Measurements from ENCODE around the gene SRGAP2. TPM values are rescaled to one million over a fixed set of nuclear protein-coding genes. Genes with fewer than 3 reads are reported as not detected.
"Not testable (repeated sequence)": the region's sequence is repeated elsewhere in the genome, so short reads cannot be mapped to it uniquely, and the experiment has no call there.

SRGAP2 gene
- total and polyA plus RNA-seq, 7 donors, result 1.6 to 60.4 (median 27.8) TPM

DNA sequence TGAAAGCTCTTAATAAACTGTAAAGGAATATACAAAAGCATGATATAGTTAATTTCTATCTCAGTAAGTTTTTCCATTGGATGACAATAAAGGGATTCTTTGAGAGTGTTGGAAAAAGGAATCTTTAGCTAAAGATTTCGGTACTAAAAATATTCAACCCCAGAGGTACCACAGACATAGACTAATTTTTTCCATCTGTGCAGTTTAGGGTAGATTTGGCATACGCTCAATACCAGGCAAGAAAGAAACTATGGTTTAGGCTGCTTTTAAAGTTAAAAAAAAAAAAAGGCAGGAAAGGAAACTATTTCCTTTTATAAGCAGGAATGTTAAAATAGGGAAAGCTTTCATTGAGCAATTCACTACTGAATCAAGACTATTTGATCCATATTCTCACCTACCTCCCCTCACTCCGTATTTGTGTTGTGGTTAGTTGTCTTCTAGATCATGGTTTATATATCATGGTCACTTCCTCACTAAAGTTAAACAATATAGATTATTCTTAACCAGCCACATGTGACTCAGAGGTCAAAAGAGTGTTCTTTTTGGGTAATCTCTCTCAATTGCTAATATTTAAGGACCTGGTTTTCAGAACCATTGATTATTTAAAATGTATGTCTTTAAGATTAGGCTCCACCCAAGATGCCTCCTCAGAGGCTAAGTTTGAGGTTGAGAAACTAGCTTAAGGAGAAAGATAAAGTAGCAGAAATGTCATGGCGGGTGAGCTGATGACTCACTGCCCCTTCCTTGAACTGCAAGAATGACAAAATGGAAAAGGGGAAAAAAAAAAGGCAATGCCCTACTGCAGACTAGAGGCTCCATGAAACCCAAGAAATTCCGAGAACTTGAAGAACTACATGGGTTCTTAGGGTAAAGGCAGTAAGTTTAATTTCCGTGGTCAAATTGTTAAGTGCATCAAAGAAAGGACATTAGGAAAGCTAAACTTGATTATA lies 20.7 kb upstream of the SRGAP2 start:
- H3K4me1 ChIP-seq; intact Hi-C loops (cut with DNase I); DNase-seq; H3K4me3 ChIP-seq; H3K27me3 ChIP-seq; H3K27ac ChIP-seq; H3K9me3 ChIP-seq; H3K36me3 ChIP-seq: not testable (repeated sequence)
- WGBS, 2 donors, result 88 to 91% methylated on average over 4 of the region's 6 CpGs

DNA sequence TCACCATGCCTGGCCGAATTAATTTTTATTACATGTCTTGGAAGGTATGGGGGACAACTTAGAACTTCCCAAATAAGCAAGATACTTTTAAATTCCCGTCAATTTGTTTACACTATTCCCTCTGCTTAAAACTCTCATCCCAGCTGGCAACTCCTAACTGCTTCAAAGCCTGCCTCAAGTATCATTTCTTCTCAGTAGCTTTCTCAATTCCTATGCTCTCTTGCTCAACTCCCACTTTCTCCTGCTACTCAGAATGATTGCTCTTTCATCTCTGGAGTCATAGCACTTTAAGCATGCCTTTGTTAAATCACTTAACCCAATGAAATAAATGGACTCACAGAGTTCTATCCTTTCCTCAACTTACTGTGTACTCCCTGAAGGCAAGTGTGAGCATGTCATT lies 19.6 kb upstream of the SRGAP2 start:
- intact Hi-C loops (cut with DNase I); H3K9me3 ChIP-seq; H3K4me3 ChIP-seq; H3K27ac ChIP-seq; DNase-seq; H3K27me3 ChIP-seq; H3K36me3 ChIP-seq; H3K4me1 ChIP-seq: not testable (repeated sequence)
- 46 to 89% methylated on average over 1 of the region's 2 CpGs for WGBS, 2 donors

DNA sequence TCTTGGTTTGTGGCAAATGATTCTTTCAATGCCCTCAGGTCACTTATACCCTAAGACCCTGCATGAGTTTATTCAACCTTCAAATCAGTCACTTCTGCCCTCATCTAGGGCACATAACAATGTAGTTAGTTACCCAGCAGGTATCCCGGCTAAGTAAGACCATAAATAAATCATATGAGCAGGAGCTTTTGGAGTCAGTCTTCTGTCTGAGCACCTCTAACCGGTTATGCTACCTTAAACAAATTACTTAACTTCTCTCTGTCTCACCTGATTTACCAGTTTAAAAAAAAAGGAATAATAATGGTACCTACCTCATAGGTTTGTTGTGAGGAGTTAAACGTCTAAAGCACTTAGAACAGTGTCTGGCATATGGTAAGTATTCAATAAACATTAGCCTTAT lies 17.6 kb upstream of the SRGAP2 start:
- intact Hi-C loops (cut with DNase I); H3K27me3 ChIP-seq; H3K4me1 ChIP-seq; H3K27ac ChIP-seq; H3K9me3 ChIP-seq; H3K4me3 ChIP-seq; DNase-seq; H3K36me3 ChIP-seq: not testable (repeated sequence)
- WGBS, 2 donors, result no CpG with 5 or more reads among the region's 3 CpGs

DNA sequence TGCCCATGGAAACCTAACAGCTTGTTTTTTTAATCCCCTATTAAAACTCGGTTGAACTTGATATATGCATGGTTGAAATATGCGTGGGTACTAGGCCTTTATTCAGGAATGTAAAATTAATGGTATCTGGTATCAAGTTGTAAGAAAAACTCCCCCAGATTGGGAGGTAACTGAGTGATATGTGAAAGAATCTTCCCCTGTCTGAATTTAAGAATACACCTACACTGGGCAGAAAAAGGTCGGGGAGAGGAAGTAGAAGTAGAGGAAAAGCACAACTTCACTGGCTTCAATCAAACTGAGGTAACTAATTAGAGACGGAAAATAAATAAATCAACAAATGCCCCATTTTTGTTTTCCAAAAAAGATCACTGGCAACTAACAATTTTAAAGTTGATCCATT lies 16.5 kb upstream of the SRGAP2 start:
- H3K27me3 ChIP-seq; H3K9me3 ChIP-seq; H3K4me3 ChIP-seq; H3K36me3 ChIP-seq; intact Hi-C loops (cut with DNase I); DNase-seq; H3K27ac ChIP-seq; H3K4me1 ChIP-seq: not testable (repeated sequence)
- 83 to 91% methylated on average over 2 of the region's 4 CpGs for WGBS, 2 donors

DNA sequence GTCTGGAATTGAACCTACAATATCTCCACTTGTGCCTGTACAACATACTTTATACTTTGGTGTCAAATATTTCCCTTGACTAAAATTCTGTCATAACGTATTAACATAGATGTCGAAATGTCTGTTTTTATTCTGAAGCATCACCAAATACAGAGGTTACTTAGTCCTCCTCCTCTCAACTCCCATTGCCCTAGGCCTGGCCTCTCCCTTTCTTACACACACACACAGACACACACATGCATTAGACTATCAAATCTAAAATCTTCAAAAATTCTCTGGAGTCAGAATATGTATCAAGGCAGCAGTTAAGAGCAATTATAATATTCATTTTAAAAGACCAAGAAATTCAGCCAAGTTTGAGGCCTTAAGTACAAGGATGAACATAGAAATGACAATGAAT lies 8.2 kb upstream of the SRGAP2 start:
- H3K4me3 ChIP-seq; DNase-seq; H3K4me1 ChIP-seq; H3K36me3 ChIP-seq; H3K9me3 ChIP-seq; intact Hi-C loops (cut with DNase I); H3K27me3 ChIP-seq; H3K27ac ChIP-seq: not testable (repeated sequence)
- no CpG with 5 or more reads among the region's 2 CpGs for WGBS, 2 donors

DNA sequence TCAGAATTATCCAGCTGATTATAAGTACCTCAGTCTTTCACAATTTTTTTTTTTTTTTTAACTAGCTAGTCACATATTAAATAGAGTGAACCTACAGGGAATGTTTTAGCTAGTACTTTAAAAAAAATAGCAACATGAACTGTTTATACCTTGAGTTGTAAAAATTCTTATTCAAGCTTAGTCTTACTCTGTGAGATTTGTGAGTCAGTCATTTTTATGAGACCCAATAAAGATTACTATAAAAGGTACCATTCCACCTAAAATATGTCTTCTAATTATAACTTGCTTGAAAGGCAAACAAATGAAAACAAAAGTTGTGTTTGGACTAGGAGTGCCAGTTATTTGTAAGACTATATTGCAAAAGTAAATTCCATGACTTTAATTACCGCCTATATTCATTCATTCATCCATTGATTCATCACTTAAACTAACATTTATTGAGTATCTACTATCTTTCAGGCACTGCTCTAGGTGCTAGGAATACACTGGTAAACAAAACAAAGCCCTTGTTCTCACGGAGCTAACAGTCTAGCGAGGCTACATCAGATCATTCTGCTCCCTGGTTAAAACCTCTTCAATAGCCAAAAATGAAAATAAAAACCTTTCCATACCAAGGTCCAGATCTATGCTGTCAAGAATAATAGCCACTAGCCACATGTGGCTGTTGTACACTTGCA lies 6.5 kb upstream of the SRGAP2 start:
- H3K4me1 ChIP-seq; DNase-seq; H3K9me3 ChIP-seq; H3K4me3 ChIP-seq; H3K36me3 ChIP-seq; H3K27me3 ChIP-seq; H3K27ac ChIP-seq; intact Hi-C loops (cut with DNase I): not testable (repeated sequence)
- 28 to 70% methylated on average over 3 of the region's 3 CpGs for WGBS, 2 donors

DNA sequence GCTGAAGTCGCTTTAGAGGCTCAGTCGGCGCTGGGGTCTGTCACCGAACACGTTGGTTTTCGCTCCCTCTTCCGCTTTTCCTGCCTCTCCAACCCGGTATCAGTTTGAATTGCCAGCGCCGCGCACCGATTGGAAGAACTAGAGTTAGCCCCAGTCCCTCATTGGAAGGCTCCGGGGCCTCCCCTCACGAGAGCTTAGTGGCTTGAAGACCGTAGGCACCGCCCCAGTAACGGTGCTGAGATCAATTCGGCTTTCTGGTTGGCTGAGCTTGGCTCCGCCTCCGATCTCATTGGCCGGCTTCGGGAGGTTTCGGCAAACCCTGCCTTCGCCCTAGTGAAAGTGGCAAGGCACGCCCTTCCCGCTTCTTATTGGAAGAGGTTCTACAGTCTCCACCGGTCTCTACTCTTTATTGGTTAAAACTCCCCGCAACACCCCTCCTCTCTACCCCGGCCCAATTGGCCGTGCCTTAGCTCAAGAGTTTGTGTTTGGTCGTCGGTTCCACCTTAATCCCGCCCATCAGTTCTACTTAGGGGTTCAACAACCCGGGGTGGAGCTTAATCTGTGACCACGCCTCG lies 465 bp upstream of the SRGAP2 start, which contains the start of gene FAM72A:
FAM72A (minus strand) TSS at position 51 of the 575 bp plus-strand sequence. CDS start 814 bp downstream, outside the sequence.
- WGBS, 2 donors, result 0 to 1% methylated on average over 20 to 22 of the region's 36 CpGs

DNA sequence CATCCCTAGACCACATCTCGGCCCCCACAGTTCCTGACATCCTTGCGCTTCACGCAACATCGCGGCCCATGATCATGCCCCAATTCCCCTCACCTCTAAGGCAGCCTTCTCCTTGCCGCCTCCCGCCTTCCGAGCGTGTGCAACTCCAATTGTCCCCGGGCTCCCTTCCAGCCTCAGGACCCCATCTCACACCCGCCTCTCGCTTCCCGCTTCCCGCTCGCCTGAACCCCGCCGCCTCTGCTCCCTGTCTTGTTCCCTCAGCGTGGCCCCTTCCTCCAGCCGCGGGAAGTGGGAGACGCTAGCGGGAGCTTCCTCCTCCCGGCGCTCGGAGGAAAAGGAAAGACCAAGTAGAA lies 794 bp downstream of the SRGAP2 start:
- H3K9me3 ChIP-seq; H3K27me3 ChIP-seq; H3K4me1 ChIP-seq; intact Hi-C loops (cut with DNase I); H3K36me3 ChIP-seq: not testable (repeated sequence)
- 0% methylated on average over 3 to 5 of the region's 25 CpGs for WGBS, 2 donors
- peak overlapping the region; percentile 71 to 76 (median 73) for H3K27ac ChIP-seq
- peak overlapping the region; percentile 29 to 54 (median 42) for H3K4me3 ChIP-seq
- peak; percentile 57 for DNase-seq

More for the DNA sequence above, 465 bp upstream of the SRGAP2 start, which contains the start of gene FAM72A:
- H3K27me3 ChIP-seq; H3K4me1 ChIP-seq; H3K36me3 ChIP-seq; intact Hi-C loops (cut with DNase I); H3K9me3 ChIP-seq: not testable (repeated sequence)
- Histone ChIP-seq H3K4me3 (peak within 1 kb of the TSS; percentile 45 to 57 (median 55)), H3K27ac (peak within 1 kb of the TSS; percentile 88 to 90 (median 89))
- DNase-seq, result peak; percentile 99

DNA sequence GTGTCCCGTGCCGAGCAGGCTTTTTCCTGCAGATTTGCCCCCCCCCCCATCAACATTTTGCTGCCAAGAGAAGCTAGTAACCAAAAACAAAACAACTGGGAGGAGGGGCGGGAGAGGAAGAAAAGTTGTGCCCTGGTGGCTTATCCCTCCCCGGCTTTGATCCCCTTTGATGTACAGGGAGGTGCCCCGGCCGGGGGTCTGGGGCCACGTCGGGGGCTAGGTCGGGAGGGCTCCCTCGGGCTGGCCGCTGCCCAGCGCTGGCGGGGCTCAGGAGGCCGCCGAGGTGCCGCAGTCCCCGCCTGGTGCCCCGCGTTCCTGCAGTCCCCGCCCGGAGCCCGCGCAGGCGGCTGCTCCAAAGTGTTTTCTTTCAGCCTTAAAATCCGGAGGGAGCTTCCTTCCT lies 1.5 kb downstream of the SRGAP2 start:
- H3K36me3 ChIP-seq; H3K9me3 ChIP-seq; intact Hi-C loops (cut with DNase I); H3K4me1 ChIP-seq; H3K27me3 ChIP-seq: not testable (repeated sequence)
- WGBS, 2 donors, result 1% methylated on average over 24 to 25 of the region's 25 CpGs
- DNase-seq, result peak; percentile 62
- Histone ChIP-seq H3K4me3 (peak overlapping the region; percentile 28 to 52 (median 51)), H3K27ac (peak overlapping the region; percentile 69 to 76 (median 73))

DNA sequence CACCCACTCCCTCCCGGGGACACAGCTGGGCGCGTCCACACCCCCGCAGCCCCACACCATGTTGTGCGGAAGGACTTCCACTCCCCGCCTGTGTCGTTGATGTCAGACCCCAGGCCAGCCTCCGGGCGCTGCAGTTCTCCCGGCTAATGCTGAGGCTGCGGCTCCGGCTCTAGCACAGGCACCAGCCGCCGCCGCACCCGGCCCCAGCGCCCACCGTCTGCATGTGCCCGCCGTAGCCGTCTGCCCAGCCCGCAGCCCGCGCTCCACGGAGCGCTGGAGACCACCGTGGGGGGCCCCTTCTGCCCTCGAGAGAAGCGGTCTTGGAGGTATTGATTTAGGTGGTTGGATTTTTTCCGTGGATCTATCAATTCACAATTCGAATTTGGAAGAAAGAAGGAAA lies 2.2 kb downstream of the SRGAP2 start:
- H3K36me3 ChIP-seq; H3K9me3 ChIP-seq; intact Hi-C loops (cut with DNase I); H3K4me1 ChIP-seq; H3K27me3 ChIP-seq; DNase-seq: not testable (repeated sequence)
- Histone ChIP-seq H3K4me3 (peak overlapping the region; percentile 19 to 40 (median 30)), H3K27ac (peak overlapping the region in 1 of 4 donors; percentile 51)
- whole genome bisulfite sequencing, 2 donors, result 1 to 2% methylated on average over 19 to 20 of the region's 31 CpGs

DNA sequence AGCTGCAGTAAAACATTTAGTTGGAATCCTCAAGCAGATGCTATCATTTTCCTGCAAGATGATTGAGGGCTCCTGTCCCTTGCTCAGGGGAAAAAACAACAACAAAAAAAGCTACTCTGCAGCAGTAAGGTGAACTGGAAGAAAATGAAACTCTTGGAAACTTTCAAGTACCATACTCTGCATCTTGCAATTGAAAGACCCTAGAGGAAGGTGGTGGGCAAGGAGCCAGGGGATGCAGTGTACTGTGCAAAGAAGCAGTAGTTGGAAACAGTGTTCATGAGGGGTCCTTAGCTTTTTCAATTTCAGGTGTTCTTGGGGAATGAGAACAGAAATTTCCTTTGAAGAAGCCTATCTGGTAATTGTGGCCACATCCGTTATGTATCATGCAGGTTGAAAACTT lies 7.5 kb downstream of the SRGAP2 start:
- WGBS, 2 donors, result no CpG with 5 or more reads among the region's 1 CpG
- H3K4me1 ChIP-seq; H3K27ac ChIP-seq; H3K36me3 ChIP-seq; intact Hi-C loops (cut with DNase I); H3K9me3 ChIP-seq; H3K27me3 ChIP-seq; H3K4me3 ChIP-seq: not testable (repeated sequence)
- peak; percentile 59 for DNase-seq

DNA sequence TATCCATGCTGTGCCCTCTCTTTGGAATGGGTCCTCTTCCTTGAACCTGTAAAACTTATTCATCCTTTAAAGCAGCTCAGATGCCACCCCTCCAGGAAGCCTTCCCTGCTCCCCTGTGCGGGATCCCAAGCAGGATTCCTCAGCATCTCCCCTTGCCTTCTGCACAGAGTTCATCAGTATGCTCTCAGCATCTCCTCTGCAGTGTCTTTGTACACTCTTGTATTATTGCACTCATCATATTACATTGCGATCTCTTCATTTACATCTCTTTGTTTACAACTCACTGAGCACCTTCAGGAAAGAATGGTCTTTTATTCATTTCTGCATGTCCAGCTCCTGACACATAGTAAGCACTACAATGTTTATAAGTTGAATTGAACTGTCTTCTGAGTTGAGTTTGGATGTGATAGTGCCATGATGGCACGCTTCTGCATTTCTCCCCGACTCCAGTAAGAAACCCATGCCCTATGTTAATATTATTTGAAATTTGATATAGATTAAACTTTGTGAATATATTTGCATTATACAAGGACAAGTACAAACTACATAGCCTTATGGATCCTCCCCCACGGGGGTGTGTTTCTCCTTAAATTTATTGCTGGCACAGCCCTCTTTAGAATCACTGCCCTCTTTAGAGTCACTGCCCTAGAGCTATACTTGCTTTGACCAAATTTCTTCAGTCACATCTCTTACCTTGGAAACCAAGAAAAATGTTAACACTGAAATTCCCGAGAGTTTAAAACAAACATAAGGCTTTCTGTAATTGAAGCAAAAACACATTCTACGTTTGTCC lies 12.5 kb downstream of the SRGAP2 start:
- H3K27ac ChIP-seq; H3K4me3 ChIP-seq; DNase-seq; H3K36me3 ChIP-seq; H3K27me3 ChIP-seq; intact Hi-C loops (cut with DNase I); H3K4me1 ChIP-seq; H3K9me3 ChIP-seq: not testable (repeated sequence)
- 88 to 90% methylated on average over 4 of the region's 7 CpGs for WGBS, 2 donors
